ENCODE data around the gene SYT5. TPM values are rescaled to one million over a fixed set of nuclear protein-coding genes. Genes with fewer than 3 reads are reported as not detected.
"Not testable (repeated sequence)": the region's sequence is repeated elsewhere in the genome, so short reads cannot be mapped to it uniquely, and the experiment has no call there.

The SYT5 gene
- total and polyA plus RNA-seq, 3 experiments from 2014 or later: 0.37 TPM; not detected in 2

DNA sequence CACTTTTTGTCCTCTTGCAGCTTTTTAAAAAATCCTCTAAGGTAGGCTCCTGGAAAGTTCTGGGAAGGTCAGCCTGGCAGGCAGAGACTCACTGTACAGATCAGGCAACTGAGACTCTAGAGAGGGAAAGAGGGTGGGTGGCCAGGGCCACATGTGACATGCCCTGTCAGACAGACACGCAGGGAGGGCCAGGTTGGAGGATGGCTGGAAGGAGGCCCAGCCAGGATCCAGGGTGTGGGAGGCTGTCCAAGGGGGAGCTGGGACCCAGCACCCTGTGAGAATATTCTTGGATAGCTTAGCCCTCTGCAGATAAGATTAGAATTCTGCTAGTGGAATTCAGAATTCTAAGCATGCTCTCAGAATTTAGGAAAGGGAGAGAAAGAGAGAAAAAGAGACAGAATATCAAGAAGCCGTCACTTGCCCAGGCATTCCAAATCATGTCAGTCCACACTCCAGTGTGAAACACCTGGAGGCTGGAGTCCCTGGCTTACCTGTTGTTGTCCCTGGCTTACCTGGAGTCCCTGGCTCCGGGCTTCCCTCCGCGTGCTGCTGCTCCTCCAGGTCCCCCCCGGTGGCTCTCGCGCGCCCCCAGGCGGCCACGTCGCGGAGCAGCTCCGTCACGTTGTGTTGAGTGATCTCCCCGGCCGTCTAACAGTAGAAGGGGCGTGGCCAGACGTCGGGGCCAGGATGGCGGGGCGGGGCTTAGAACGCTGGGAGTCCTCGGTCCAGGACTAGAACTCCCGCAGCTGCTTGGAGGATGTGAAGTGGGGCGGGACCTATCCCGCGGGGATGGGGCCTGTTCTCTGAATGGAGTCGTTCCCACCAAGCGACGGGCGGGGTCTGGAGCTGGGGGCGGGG lies 19.7 kb downstream of the SYT5 start:
- H3K36me3 Mint-ChIP-seq: no peaks in the 10 kb centered on the region
- DNase-seq: peak; percentile 79 to 87 (median 80)
- Histone ChIP-seq H3K9me3 (ENCODE audit: low read length) (no peaks in the 10 kb centered on the region), H3K36me3 (ENCODE audit: insufficient read depth, low read length) (no peaks in the 10 kb centered on the region), H3K27me3 (ENCODE audit: insufficient read depth, low read length, poor library complexity, severe bottlenecking) (peaks cover 6% of the 10 kb centered on the region), H3K27ac (ENCODE audit: low read depth, low read length) (peak overlapping the region; percentile 1), H3K4me3 (ENCODE audit: low read length) (no peak overlapping the region), H3K4me1 (ENCODE audit: insufficient read depth, low read length) (peaks cover 5% of the 10 kb centered on the region)
- H3K27ac Mint-ChIP-seq: peak overlapping the region in 2 of 8 donors; percentile 29 to 43
- H3K9me3 Mint-ChIP-seq: peaks cover 0 to 4% (median 0%) of the 10 kb centered on the region in 5 donors
- H3K4me1 Mint-ChIP-seq: peaks cover 5 to 6% (median 5%) of the 10 kb centered on the region in 3 donors
- H3K27me3 Mint-ChIP-seq: peaks cover 47 to 57% of the 10 kb centered on the region in 2 donors
- CTCF ChIA-PET: interaction anchor here (1.0 to 2.1 kb wide), 4 partner anchors 13 to 344 kb away, joined by 3 to 11 read pairs (median 4); no protein-coding TSS in a partner anchor
- peak overlapping the region in 2 of 7 donors; percentile 15 to 70 for H3K4me3 Mint-ChIP-seq
- POLR2A ChIA-PET: no interaction called here

- Histone ChIP-seq H3K4me3 (ENCODE audit: low read length) (no peak overlapping the region), H3K4me1 (ENCODE audit: insufficient read depth, low read length) (peaks cover 5% of the 10 kb centered on the region), H3K27me3 (ENCODE audit: insufficient read depth, low read length, poor library complexity, severe bottlenecking) (peaks cover 5% of the 10 kb centered on the region), H3K36me3 (ENCODE audit: insufficient read depth, low read length) (no peaks in the 10 kb centered on the region), H3K27ac (ENCODE audit: low read depth, low read length) (peak overlapping the region; percentile 44), H3K9me3 (ENCODE audit: low read length) (no peaks in the 10 kb centered on the region)
- peaks cover 42 to 51% of the 10 kb centered on the region in 2 donors for H3K27me3 Mint-ChIP-seq
- H3K4me3 Mint-ChIP-seq: no peak overlapping the region
- CTCF ChIA-PET: interaction anchor here (1.8 to 2.1 kb wide), 2 partner anchors 18 to 71 kb away, joined by 6 to 11 read pairs; no protein-coding TSS in a partner anchor
- H3K9me3 Mint-ChIP-seq: peaks cover 0 to 4% (median 0%) of the 10 kb centered on the region in 5 donors
- no peaks in the 10 kb centered on the region for H3K36me3 Mint-ChIP-seq
- H3K4me1 Mint-ChIP-seq: peaks cover 10 to 11% (median 11%) of the 10 kb centered on the region in 3 donors
- POLR2A ChIA-PET: interaction anchor here (0.5 kb wide), 1 partner anchor 110 kb away, joined by 3 read pairs; no protein-coding TSS in a partner anchor
- H3K27ac Mint-ChIP-seq: peak overlapping the region in 1 of 8 donors; percentile 77
- DNase-seq: no peak
Measured at GRCh38 chr19:55158848-55159749, 21.0 kb downstream of the SYT5 start.

- CTCF ChIA-PET: no interaction called here
- H3K4me3 ChIP-seq (ENCODE audit: low read length): no peak overlapping the region
- H3K9me3 Mint-ChIP-seq: peaks cover 0 to 6% (median 3%) of the 10 kb centered on the region in 5 donors
- no peaks in the 10 kb centered on the region for H3K9me3 ChIP-seq (ENCODE audit: low read length)
- peaks cover 11% of the 10 kb centered on the region for H3K4me1 ChIP-seq (ENCODE audit: insufficient read depth, low read length)
- peaks cover 37 to 44% of the 10 kb centered on the region in 2 donors for H3K27me3 Mint-ChIP-seq
- POLR2A ChIA-PET: no interaction called here
- DNase-seq: no peak
- H3K4me1 Mint-ChIP-seq: peaks cover 16% of the 10 kb centered on the region in 3 donors
- no peak overlapping the region for H3K4me3 Mint-ChIP-seq
- no peaks in the 10 kb centered on the region for H3K36me3 Mint-ChIP-seq
- no peaks in the 10 kb centered on the region for H3K36me3 ChIP-seq (ENCODE audit: insufficient read depth, low read length)
- H3K27me3 ChIP-seq (ENCODE audit: insufficient read depth, low read length, poor library complexity, severe bottlenecking): peaks cover 5% of the 10 kb centered on the region
- peak overlapping the region; percentile 16 for H3K27ac ChIP-seq (ENCODE audit: low read depth, low read length)
- H3K27ac Mint-ChIP-seq: peak overlapping the region in 1 of 8 donors; percentile 77
Measured at GRCh38 chr19:55158423-55158822, 21.7 kb downstream of the SYT5 start.

DNA sequence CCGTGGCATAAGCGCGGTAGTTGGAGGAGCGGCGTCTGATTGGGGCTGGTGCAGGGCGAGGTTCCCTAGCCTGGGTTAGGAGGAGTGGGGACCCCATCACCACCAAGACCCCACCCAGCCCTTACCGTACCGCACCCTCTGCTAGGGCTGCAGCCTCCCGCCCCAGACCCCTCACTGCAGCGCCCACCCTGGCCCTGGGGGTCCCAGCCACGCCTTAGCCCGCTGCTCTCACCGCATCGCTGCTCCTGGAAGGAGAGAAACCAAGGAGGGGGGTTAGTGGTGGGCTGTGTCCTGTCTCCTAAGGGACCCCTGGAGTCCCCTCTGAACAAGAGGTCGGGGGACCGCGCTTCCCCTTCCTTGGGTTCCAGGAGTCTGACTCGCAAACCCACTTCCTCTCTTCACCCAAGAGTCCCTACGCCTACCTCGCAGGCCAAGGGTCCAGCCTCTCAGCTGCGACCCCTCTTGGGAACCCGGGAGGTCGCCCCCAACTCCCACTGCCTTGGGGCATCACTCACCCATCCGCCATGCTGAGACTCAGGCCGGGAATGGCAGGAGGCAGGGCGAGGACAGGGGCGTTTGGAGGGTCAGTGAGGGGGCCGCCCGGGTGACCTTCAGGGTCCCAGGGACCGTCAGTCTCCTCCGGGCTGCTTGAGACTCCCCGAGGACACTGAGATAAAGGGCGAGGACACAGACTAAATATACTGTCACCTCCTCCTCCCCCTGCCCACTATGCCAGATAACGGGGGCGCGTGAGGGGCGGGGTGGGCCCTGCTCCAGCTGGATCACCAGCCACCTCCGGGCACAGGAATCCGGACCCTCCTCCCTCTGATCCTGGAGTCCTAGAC lies 22.8 kb downstream of the SYT5 start, which contains the start of gene TNNI3:
Gene TNNI3, minus strand, starts transcription at position 669 of the 845 bp plus-strand sequence. Its CDS starts 143 bp downstream, at position 526.
- Histone ChIP-seq H3K4me3 (ENCODE audit: low read length) (no peak within 1 kb of the TSS), H3K27me3 (ENCODE audit: insufficient read depth, low read length, poor library complexity, severe bottlenecking) (peaks cover 5% of the 10 kb centered on the region), H3K9me3 (ENCODE audit: low read length) (peaks cover under 1% of the 10 kb centered on the region), H3K4me1 (ENCODE audit: insufficient read depth, low read length) (peaks cover 18% of the 10 kb centered on the region), H3K27ac (ENCODE audit: low read depth, low read length) (peak within 1 kb of the TSS; percentile 47), H3K36me3 (ENCODE audit: insufficient read depth, low read length) (no peaks in the 10 kb centered on the region)
- Mint-ChIP-seq H3K4me3 (peak within 1 kb of the TSS in 2 of 7 donors; percentile 25 to 63), H3K27ac (peak within 1 kb of the TSS in 1 of 8 donors; percentile 77), H3K4me1 (peaks cover 17 to 22% (median 20%) of the 10 kb centered on the region in 3 donors), H3K27me3 (peaks cover 32 to 37% of the 10 kb centered on the region in 2 donors), H3K9me3 (peaks cover 0 to 6% (median 3%) of the 10 kb centered on the region in 5 donors), H3K36me3 (no peaks in the 10 kb centered on the region)
- DNase-seq: no peak
- CTCF ChIA-PET: interaction anchor here (1.0 kb wide), 1 partner anchor 347 kb away, joined by 3 read pairs; no protein-coding TSS in a partner anchor
- POLR2A ChIA-PET: no interaction called here

DNA sequence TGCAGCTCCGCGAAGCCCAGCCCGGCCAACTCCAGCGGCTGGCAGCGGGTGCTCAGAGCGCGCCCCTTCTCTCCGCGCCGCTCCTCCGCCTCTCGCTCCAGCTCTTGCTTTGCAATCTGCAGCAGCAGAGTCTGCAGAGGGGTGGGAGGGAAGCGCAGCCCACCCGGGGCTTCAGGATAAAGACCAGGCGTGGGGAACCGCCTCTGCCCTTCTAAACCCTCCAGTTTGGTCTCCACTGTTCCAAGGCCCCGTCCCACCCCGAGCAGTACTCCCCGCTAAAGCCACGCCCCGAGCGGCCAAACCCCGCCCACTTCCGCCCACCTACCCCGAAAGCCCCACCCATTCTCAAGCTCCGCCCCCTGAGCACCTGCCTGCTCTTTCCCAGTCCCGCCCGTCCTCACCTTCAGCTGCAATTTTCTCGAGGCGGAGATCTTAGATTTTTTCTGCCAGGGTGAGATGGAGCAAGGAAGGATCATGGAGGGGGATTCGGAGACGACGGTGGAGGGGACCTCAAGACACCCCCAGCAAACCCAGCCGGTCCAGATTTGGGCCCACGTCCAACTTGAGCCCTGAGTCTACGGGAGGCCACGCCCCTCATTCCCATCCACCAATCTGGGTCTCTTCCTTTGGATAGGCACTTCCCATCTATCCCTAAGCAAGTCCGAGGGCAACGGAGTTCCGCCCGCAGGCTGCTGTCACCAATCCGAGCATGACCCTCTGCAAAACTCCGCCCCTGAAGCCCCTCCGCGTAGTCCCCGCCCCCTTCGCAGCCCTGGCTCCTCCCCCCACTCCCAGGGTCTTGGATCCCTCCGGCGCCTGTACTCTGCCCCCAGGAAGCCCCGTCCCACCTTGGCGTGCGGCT lies 23.7 kb downstream of the SYT5 start:
- H3K27ac ChIP-seq (ENCODE audit: low read depth, low read length): peak overlapping the region; percentile 47
- Mint-ChIP-seq H3K27me3 (peaks cover 31 to 37% of the 10 kb centered on the region in 2 donors), H3K36me3 (peaks cover 0 to 1% (median 0%) of the 10 kb centered on the region in 3 donors), H3K9me3 (peaks cover 3 to 11% (median 9%) of the 10 kb centered on the region in 5 donors), H3K27ac (no peak overlapping the region), H3K4me1 (peaks cover 23 to 29% (median 25%) of the 10 kb centered on the region in 3 donors), H3K4me3 (peak overlapping the region in 2 of 7 donors; percentile 25 to 63)
- ChIA-PET POLR2A (no interaction called here), CTCF (interaction anchor here (1.0 kb wide), 1 partner anchor 348 kb away, joined by 3 read pairs; no protein-coding TSS in a partner anchor)
- H3K36me3 ChIP-seq (ENCODE audit: insufficient read depth, low read length): no peaks in the 10 kb centered on the region
- no peak overlapping the region for H3K4me3 ChIP-seq (ENCODE audit: low read length)
- H3K4me1 ChIP-seq (ENCODE audit: insufficient read depth, low read length): peaks cover 26% of the 10 kb centered on the region
- H3K27me3 ChIP-seq (ENCODE audit: insufficient read depth, low read length, poor library complexity, severe bottlenecking): peaks cover 5% of the 10 kb centered on the region
- H3K9me3 ChIP-seq (ENCODE audit: low read length): peaks cover 9% of the 10 kb centered on the region
- DNase-seq: peak in 1 of 5 donors; percentile 20

DNA sequence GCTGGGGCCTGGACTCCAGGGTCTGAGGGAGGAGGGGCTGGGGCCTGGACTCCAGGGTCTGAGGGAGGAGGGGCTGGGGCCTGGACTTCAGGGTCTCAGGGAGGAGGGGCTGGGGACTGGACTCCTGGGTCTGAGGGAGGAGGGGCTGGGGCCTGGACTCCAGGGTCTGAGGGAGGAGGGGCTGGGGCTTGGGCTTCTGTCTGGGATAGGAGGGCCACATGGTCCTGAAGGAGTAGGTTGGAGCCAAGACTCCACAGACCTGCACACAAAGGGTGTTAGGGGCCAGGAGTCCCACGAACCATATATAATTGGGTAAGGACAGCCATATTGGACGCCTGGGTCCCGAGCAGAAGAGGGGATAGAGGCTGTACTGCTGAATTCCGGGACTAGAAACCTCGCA lies 24.3 kb downstream of the SYT5 start:
- POLR2A ChIA-PET; DNase-seq; H3K9me3 ChIP-seq (ENCODE audit: low read length); H3K36me3 Mint-ChIP-seq; H3K27ac Mint-ChIP-seq; H3K36me3 ChIP-seq (ENCODE audit: insufficient read depth, low read length); H3K27me3 ChIP-seq (ENCODE audit: insufficient read depth, low read length, poor library complexity, severe bottlenecking); H3K4me3 Mint-ChIP-seq; H3K4me3 ChIP-seq (ENCODE audit: low read length): not testable (repeated sequence)
- peaks cover 31 to 37% of the 10 kb centered on the region in 2 donors for H3K27me3 Mint-ChIP-seq
- peaks cover 23 to 29% (median 25%) of the 10 kb centered on the region in 3 donors for H3K4me1 Mint-ChIP-seq
- peaks cover 28% of the 10 kb centered on the region for H3K4me1 ChIP-seq (ENCODE audit: insufficient read depth, low read length)
- H3K9me3 Mint-ChIP-seq: peaks cover 3 to 12% (median 9%) of the 10 kb centered on the region in 5 donors
- CTCF ChIA-PET: interaction anchor here (1.0 kb wide), 1 partner anchor 348 kb away, joined by 3 read pairs; no protein-coding TSS in a partner anchor
- peak overlapping the region; percentile 47 for H3K27ac ChIP-seq (ENCODE audit: low read depth, low read length)

Measured in CD8-positive, alpha-beta memory T cell (primary cell).